Small intestine (tissue), 7 donors: ENCODE data around the gene RYR2. TPM values are rescaled to one million over a fixed set of nuclear protein-coding genes. Genes with fewer than 3 reads are reported as not detected.
"Not testable (repeated sequence)": the region's sequence is repeated elsewhere in the genome, so short reads cannot be mapped to it uniquely, and the experiment has no call there.

ENCODE experiments used
- DNase-seq, 2 donors: peaks; one replicate each; pipeline versions ENCODE4 v3.0.0 to v3.0.0-alpha.2; 2013
- FAIRE-seq: peaks from 2 replicates; lab custom pipeline; 2012; peaks lifted over from hg19 to GRCh38; lab: Jason Lieb, UNC
- H3K27ac ChIP-seq, 3 donors: one replicate each; pipeline ENCODE4 v1.5.1; 2013; ENCODE audit warnings: low read length in 2 of 3, mild to moderate bottlenecking in 2 of 3, control low read depth in 1 of 3, inconsistent platforms in 1 of 3, low read depth in 1 of 3, moderate library complexity in 1 of 3
- H3K27me3 ChIP-seq, 3 donors: one replicate each; pipeline ENCODE4 v1.6.1; 2013; ENCODE audit warnings: low read length in 3 of 3, inconsistent platforms in 1 of 3; ENCODE audit not compliant: control insufficient read depth in 3 of 3, insufficient read depth in 3 of 3
- H3K36me3 ChIP-seq, 3 donors: one replicate each; pipeline ENCODE4 v1.6.1; 2013; ENCODE audit warnings: low read length in 3 of 3, inconsistent platforms in 1 of 3, low read depth in 1 of 3, mild to moderate bottlenecking in 1 of 3, moderate library complexity in 1 of 3; ENCODE audit not compliant: control insufficient read depth in 3 of 3, insufficient read depth in 2 of 3
- H3K4me1 ChIP-seq, 3 donors: one replicate each; pipeline ENCODE4 v1.6.1; 2013; ENCODE audit warnings: low read length in 2 of 3, inconsistent platforms in 1 of 3, low read depth in 1 of 3, mild to moderate bottlenecking in 1 of 3, moderate library complexity in 1 of 3; ENCODE audit not compliant: control insufficient read depth in 3 of 3, insufficient read depth in 2 of 3
- H3K4me3 ChIP-seq, 3 donors: one replicate each; pipeline ENCODE4 v1.5.1; 2013; ENCODE audit warnings: low read length in 3 of 3, control low read depth in 1 of 3, inconsistent platforms in 1 of 3, low read depth in 1 of 3, mild to moderate bottlenecking in 1 of 3, moderate library complexity in 1 of 3
- H3K9me3 ChIP-seq, 2 donors: one replicate each; pipeline ENCODE4 v1.6.1; 2013; ENCODE audit warnings: low read depth in 1 of 2, low read length in 1 of 2; ENCODE audit not compliant: control insufficient read depth in 2 of 2, insufficient read depth in 1 of 2
- WGBS, 3 donors: extraction: QIAGEN DNeasy Blood & Tissue Kit; methylation state at CpG; one replicate each; pipeline ENCODE4 v1.1.7; 2013; 5-methylcytosine and 5-hydroxymethylcytosine counted together
- polyA plus RNA-seq, 4 donors: library from polyadenylated mRNA; stranded (reverse) in 3 of 4; unstranded in 1 of 4; fragments of 200-250 nt in 3 of 4; fragments of 120-200 nt in 1 of 4; gene quantifications; one replicate each; pipeline versions ENCODE4 v1.2.1 to v1.2.3, GENCODE V29; 2013
- donor health status: healthy with polysubstance abuse.
- donor health status: control.
- donor health status: control.
- donor health status: Bipolar disorder and iron deficiency.
- donor health status: healthy.

Gene RYR2
- polyA plus RNA-seq, 4 donors = 0.22 to 1.5 (median 0.62) TPM

DNA sequence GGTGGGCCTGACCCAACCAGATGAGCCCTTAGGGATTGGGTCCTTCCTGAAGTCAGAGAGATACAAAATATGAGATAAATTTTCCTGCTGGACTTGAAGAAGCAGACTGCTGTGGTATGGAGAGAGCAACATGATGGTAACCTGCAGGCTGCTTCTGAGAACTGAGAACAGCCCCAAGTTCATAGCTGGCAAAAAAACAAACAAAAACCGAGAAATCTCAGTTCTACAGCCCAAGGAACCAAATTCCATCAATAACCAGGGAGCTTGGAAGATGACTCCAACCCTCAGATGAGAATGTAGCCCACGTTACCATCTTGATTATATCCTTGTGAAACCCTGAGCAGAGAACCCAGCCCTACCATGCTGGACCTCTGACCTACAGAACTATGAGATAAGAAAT, 532.6 kb downstream of the RYR2 start:
- Histone ChIP-seq H3K27ac (no peak overlapping the region), H3K9me3 (peaks cover 0 to 3% of the 10 kb centered on the region in 2 donors), H3K27me3 (no peaks in the 10 kb centered on the region), H3K36me3 (no peaks in the 10 kb centered on the region), H3K4me1 (no peaks in the 10 kb centered on the region), H3K4me3 (no peak overlapping the region)
- no peak for FAIRE-seq
- DNase-seq = no peak
- 31 to 48% (median 38%) methylated on average over 2 of the region's 2 CpGs for WGBS, 3 donors

DNA sequence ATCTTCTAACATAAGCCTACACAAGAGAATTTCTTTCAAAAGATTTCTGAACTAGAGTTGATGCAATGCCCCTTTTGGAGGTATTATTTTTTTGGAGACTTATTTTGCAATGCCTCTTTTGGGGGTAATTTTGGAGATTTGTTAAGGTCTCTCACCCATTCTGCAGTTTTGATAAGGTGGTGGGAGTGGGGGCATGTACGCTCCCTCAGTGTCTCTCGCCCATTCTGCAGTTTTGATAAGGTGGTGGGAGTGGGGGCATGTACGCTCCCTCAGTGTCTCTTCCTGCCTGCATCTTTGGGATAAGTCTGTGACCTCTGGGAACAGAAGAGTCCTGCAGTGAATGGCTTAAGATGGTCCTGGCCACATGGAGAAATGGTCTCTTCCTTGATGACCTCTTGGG, 536.6 kb downstream of the RYR2 start:
- FAIRE-seq (no peak), DNase-seq (no peak)
- Histone ChIP-seq H3K4me3 (no peak overlapping the region), H3K27me3 (no peaks in the 10 kb centered on the region), H3K4me1 (no peaks in the 10 kb centered on the region), H3K27ac (no peak overlapping the region), H3K36me3 (no peaks in the 10 kb centered on the region), H3K9me3 (peaks cover 0 to 3% of the 10 kb centered on the region in 2 donors)
- 89 to 100% (median 95%) methylated on average over 3 of the region's 3 CpGs for whole genome bisulfite sequencing, 3 donors

DNA sequence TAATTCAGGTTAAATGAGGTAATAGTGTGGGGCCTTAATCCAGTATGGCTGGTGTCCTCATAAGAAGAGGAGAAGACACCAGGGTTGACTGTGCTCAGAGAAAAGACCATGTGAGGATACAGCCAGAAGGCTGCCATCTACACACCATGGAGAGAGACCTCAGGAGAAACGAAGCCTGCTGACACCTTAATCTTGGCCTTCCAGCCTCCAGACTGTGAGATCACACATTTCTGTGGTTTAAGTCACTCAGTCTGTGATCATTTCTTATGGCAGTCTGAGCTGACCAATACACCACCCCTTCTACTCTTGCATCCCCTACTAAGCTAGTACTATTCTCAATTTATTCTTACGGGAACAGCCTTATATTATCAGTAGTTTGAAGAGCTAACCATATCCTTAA, 538.7 kb downstream of the RYR2 start:
- peaks cover 0 to 3% of the 10 kb centered on the region in 2 donors for H3K9me3 ChIP-seq
- no peaks in the 10 kb centered on the region for H3K4me1 ChIP-seq

DNA sequence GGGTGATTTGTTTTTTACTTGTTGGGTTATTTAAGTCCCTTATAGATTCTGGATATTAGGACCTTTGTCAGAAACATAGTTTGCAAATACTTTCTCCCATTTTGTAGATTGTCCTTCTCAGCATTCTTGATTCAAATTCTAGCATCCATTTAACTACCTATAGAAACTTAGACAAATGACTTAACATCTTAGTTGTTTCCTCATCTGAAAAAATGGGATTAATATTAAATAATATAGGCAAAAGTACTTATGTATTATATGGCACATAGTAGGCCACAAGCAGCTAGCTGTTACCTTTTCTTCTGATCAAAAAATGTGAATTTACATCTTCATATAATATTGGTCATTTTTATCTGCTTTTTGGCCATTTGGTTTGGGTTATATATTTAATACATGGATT, 541.3 kb downstream of the RYR2 start:
- Histone ChIP-seq H3K4me1 (no peaks in the 10 kb centered on the region), H3K27me3 (no peaks in the 10 kb centered on the region), H3K27ac (no peak overlapping the region), H3K4me3 (no peak overlapping the region), H3K9me3 (peaks cover 0 to 3% of the 10 kb centered on the region in 2 donors), H3K36me3 (no peaks in the 10 kb centered on the region)
- DNase-seq (no peak), FAIRE-seq (no peak)

More for the DNA sequence above, 538.7 kb downstream of the RYR2 start:
- H3K27ac ChIP-seq = no peak overlapping the region
- 66 to 75% (median 68%) methylated on average over 2 of the region's 2 CpGs for WGBS, 3 donors
- no peak for FAIRE-seq
- no peak for DNase-seq
- H3K36me3 ChIP-seq = no peaks in the 10 kb centered on the region
- no peaks in the 10 kb centered on the region for H3K27me3 ChIP-seq
- H3K4me3 ChIP-seq = no peak overlapping the region

DNA sequence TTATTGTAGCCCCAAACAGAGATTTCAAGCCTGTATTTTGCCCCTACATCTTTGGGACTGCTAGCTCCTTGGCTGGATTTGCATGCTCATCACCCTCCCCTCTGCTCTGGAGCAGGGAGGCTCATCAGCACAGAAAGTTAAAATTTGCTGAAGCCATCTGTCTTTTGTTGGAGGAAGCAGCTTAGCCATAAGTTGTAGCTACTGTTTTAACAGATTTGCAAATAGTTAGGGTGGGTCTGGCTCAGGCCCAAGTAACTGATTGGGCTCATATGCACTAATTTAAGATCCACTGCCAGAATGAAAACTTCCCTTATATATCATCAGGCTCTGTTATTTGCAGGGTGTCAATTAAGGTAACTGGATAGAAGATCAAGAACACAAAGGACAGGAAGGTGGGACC, 541.8 kb downstream of the RYR2 start:
- Histone ChIP-seq H3K27me3 (no peaks in the 10 kb centered on the region), H3K27ac (no peak overlapping the region), H3K9me3 (no peaks in the 10 kb centered on the region), H3K4me1 (no peaks in the 10 kb centered on the region), H3K4me3 (no peak overlapping the region), H3K36me3 (no peaks in the 10 kb centered on the region)
- DNase-seq (no peak), FAIRE-seq (no peak)

DNA sequence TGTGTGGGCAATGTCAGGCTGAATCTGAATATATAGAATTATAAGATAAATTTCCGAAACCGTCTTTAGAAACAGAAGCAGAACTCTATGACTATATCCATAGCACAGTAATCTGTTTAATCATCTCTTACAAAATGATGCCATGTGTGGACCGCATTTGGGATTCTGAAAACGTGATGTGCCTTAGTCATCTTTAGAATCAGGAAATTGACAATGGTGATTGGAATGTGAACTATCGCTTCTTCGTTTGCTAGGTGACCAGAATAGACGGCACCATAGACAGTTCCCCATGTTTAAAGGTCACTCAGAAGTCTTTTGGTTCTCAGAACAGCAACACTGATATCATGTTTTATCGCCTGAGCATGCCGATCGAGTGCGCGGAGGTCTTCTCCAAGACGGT, 548.4 kb downstream of the RYR2 start:
- Histone ChIP-seq H3K27ac (no peak overlapping the region), H3K36me3 (no peaks in the 10 kb centered on the region), H3K9me3 (no peaks in the 10 kb centered on the region), H3K27me3 (no peaks in the 10 kb centered on the region), H3K4me1 (no peaks in the 10 kb centered on the region), H3K4me3 (no peak overlapping the region)
- DNase-seq (no peak), FAIRE-seq (no peak)
- 87 to 91% (median 87%) methylated on average over 13 of the region's 13 CpGs for WGBS, 3 donors

DNA sequence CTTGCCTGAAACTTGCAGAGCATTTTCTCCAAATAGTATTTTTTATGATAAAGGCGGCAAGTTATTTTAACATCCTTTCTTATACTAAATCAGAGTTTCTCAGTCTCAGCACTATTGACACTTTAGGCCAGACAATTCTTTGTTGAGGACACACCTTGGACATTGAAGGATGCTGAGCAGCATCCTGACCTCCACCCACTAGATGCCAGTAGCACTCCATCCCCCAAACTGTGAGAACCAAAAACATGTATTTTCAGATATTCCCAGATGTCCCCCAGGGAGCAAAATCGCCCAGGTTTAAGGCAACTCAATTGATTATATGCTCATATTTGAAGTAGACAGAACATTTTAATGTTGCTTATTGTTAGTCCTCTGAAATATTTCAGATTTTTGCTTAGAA, 549.4 kb downstream of the RYR2 start:
- FAIRE-seq = no peak
- WGBS, 3 donors = 70 to 75% (median 73%) methylated on average over 2 of the region's 2 CpGs
- Histone ChIP-seq H3K4me3 (no peak overlapping the region), H3K4me1 (no peaks in the 10 kb centered on the region), H3K27ac (no peak overlapping the region), H3K36me3 (no peaks in the 10 kb centered on the region), H3K9me3 (no peaks in the 10 kb centered on the region), H3K27me3 (no peaks in the 10 kb centered on the region)
- no peak for DNase-seq

DNA sequence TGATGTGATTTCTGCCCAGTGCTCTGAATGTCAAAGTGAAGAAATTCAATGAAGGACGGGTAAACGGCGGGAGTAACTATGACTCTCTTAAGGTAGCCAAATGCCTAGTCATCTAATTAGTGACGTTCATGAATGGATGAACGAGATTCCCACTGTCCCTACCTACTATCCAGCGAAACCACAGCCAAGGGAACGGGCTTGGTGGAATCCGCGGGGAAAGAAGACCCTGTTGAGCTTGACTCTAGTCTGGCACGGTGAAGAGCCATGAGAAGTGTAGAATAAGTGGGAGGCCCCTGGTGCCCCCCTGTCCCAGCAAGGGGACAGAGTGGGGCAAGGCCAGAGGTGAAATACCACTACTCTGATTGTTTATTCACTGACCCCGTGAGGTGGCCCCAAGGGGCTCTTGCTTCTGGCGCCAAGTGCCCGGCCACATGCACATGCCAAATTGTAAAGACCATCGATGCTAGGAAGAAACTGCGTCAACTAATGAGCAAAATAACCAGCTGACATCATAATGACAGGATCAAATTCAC, 561.1 kb downstream of the RYR2 start:
- not testable (repeated sequence) for H3K4me1 ChIP-seq, H3K27ac ChIP-seq, H3K27me3 ChIP-seq, H3K36me3 ChIP-seq, FAIRE-seq, H3K9me3 ChIP-seq, H3K4me3 ChIP-seq
- peak in 1 of 2 donors; percentile 3 for DNase-seq
- WGBS, 3 donors = 80 to 85% (median 82%) methylated on average over 15 of the region's 15 CpGs

DNA sequence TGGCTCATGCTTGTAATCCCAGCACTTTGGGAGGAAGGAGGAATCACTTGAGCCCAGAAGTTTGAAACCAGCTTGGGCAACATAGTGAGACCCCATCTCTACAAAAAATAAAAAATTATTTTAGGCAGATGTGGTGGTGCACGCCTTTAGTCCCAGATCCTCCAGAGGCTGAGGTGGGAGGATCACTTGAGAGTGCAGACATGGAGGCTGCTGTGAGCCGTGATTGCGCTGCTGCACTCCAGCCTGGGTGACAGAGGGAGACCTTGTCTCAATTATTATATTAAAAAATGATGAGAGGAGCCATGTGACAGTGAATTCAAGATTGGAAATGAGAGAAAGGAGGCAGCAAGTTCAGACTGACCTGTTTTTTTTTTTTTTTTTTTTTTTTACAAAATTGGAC, 566.4 kb downstream of the RYR2 start:
- FAIRE-seq (no peak), DNase-seq (no peak)
- no peaks in the 10 kb centered on the region for H3K27me3 ChIP-seq
- H3K36me3 ChIP-seq = no peaks in the 10 kb centered on the region
- no peaks in the 10 kb centered on the region for H3K4me1 ChIP-seq
- no peak overlapping the region for H3K4me3 ChIP-seq
- H3K9me3 ChIP-seq = no peaks in the 10 kb centered on the region
- WGBS, 3 donors = 85 to 96% (median 88%) methylated on average over 3 of the region's 3 CpGs
- no peak overlapping the region for H3K27ac ChIP-seq
